SK-N-SH (cell line): ENCODE data around the gene SMAGP.

Source experiments
- CTCF ChIP-seq: fragments of 200-600 bp; sonication (generic); IDR thresholded peaks from 2 replicates; pipeline ENCODE4 v1.6.1; 2017; ENCODE audit warnings: antibody characterized with exemption, mild to moderate bottlenecking, moderate library complexity
- FOXM1 ChIP-seq: IDR thresholded peaks from 2 replicates; pipeline ENCODE4 v1.4.0; 2012; ENCODE audit warnings: low read depth, mild to moderate bottlenecking
- GABPA ChIP-seq: IDR thresholded peaks from 2 replicates; pipeline ENCODE4 v1.4.0; 2012; ENCODE audit warnings: low read depth, mild to moderate bottlenecking
- POLR2AphosphoS5 ChIP-seq: IDR thresholded peaks from 2 replicates; pipeline ENCODE4 v1.6.1; 2012; ENCODE audit warnings: low read depth, low read length
- RAD21 ChIP-seq: IDR thresholded peaks from 2 replicates; pipeline ENCODE4 v1.6.1; 2012; ENCODE audit warnings: mild to moderate bottlenecking, low read length
- RFX5 ChIP-seq: IDR thresholded peaks from 2 replicates; pipeline ENCODE4 v1.6.1; 2012; ENCODE audit warnings: mild to moderate bottlenecking, improper control_type of control experiment, low read length

GRCh38 chr12:51208016-51208660, 62.1 kb downstream of the SMAGP start:
- no peak for TF ChIP-seq RAD21
- no peak for TF ChIP-seq CTCF
- no peak for TF ChIP-seq FOXM1
- no peak for TF ChIP-seq GABPA
- TF ChIP-seq RFX5 = no peak
- no peak for TF ChIP-seq POLR2AphosphoS5
